Measurements from ENCODE around the gene GFOD1. TPM values are rescaled to one million over a fixed set of nuclear protein-coding genes. Genes with fewer than 3 reads are reported as not detected.
A peak's percentile ranks its signal among the peaks of the same experiment; 100 is the strongest.

The GFOD1 gene
- total and polyA plus RNA-seq, 10 of the 15 experiments (the other 5 are each of a cell fraction or from before 2014, with no cell fraction given) = 6.5 to 41.4 (median 16.0) TPM

DNA sequence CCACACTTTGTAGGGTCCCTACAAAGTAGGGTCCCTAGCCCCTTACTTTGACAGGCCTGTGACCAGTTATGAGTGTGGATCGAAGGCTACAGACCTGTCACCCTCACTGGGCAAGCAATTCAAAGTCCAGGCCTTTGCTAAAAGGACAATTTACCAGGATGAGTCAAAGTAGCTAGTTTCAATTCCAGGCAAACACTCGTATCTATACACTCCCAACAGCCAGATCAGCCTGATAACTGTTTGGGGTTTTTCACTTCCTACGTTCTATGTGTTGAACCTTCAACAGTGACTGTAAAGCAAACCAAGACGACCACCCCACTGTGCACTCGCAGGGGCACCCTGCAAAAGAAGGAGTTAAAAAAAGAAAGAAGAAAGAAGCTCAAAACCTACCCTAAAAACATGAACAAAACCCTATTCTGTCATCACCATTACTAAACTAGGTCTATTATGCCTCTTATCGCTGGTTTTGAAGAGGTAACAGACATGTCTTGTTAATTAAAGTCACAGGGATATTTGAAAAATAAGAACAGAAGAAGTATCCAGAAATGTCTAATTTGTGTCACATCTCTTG lies 3.2 kb downstream of the GFOD1 start (continued):
- TF ChIP-seq BHLHE40 (IDR thresholded peaks at IDR 0.05; ENCODE audit: borderline replicate concordance in 1 of 2, low read depth in 2 of 2, low read length in 1 of 2) (0 out of 4 replicates have a peak, but pooled peaks of 1 of the 2 experiments have one; percentile 24), RAD21 (IDR thresholded peaks at IDR 0.05; ENCODE audit: insufficient read depth, low read depth, low read length) (no peak), MTA2 (IDR thresholded peaks at IDR 0.05; ENCODE audit: low read depth) (peak; percentile 66; the same call in 1 of the 2 replicates), RCOR1 (conservative IDR thresholded peaks at IDR 0.05; ENCODE audit: low read depth, low read length) (no peak), HDGF (IDR thresholded peaks at IDR 0.05) (0 out of 2 replicates have a peak, but pooled peaks have one; percentile 43), CHD1 (IDR thresholded peaks at IDR 0.05; ENCODE audit: low read depth, low read length) (no peak), IKZF1 (conservative IDR thresholded peaks at IDR 0.05) (peak; percentile 78), POLR2AphosphoS2 (IDR thresholded peaks at IDR 0.05; ENCODE audit: low read depth, low read length) (no peak), POLR2AphosphoS5 (IDR thresholded peaks at IDR 0.05; ENCODE audit: low read length) (no peak), RB1 (IDR thresholded peaks at IDR 0.05; ENCODE audit: borderline replicate concordance) (no peak), JUNB (IDR thresholded peaks at IDR 0.05) (peak; percentile 56), SMC3 (IDR thresholded peaks at IDR 0.05; ENCODE audit: borderline replicate concordance, low read length) (no peak; the same call in 1 of the 2 replicates)
- TF ChIP-seq, protein P1, sequence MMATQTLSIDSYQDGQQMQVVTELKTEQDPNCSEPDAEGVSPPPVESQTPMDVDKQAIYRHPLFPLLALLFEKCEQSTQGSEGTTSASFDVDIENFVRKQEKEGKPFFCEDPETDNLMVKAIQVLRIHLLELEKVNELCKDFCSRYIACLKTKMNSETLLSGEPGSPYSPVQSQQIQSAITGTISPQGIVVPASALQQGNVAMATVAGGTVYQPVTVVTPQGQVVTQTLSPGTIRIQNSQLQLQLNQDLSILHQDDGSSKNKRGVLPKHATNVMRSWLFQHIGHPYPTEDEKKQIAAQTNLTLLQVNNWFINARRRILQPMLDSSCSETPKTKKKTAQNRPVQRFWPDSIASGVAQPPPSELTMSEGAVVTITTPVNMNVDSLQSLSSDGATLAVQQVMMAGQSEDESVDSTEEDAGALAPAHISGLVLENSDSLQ (IDR thresholded peaks at IDR 0.05) = no peak
- TF ChIP-seq, protein P2, sequence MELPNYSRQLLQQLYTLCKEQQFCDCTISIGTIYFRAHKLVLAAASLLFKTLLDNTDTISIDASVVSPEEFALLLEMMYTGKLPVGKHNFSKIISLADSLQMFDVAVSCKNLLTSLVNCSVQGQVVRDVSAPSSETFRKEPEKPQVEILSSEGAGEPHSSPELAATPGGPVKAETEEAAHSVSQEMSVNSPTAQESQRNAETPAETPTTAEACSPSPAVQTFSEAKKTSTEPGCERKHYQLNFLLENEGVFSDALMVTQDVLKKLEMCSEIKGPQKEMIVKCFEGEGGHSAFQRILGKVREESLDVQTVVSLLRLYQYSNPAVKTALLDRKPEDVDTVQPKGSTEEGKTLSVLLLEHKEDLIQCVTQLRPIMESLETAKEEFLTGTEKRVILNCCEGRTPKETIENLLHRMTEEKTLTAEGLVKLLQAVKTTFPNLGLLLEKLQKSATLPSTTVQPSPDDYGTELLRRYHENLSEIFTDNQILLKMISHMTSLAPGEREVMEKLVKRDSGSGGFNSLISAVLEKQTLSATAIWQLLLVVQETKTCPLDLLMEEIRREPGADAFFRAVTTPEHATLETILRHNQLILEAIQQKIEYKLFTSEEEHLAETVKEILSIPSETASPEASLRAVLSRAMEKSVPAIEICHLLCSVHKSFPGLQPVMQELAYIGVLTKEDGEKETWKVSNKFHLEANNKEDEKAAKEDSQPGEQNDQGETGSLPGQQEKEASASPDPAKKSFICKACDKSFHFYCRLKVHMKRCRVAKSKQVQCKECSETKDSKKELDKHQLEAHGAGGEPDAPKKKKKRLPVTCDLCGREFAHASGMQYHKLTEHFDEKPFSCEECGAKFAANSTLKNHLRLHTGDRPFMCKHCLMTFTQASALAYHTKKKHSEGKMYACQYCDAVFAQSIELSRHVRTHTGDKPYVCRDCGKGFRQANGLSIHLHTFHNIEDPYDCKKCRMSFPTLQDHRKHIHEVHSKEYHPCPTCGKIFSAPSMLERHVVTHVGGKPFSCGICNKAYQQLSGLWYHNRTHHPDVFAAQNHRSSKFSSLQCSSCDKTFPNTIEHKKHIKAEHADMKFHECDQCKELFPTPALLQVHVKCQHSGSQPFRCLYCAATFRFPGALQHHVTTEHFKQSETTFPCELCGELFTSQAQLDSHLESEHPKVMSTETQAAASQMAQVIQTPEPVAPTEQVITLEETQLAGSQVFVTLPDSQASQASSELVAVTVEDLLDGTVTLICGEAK (IDR thresholded peaks at IDR 0.05; ENCODE audit: borderline replicate concordance) = no peak
- TF ChIP-seq, protein P3, sequence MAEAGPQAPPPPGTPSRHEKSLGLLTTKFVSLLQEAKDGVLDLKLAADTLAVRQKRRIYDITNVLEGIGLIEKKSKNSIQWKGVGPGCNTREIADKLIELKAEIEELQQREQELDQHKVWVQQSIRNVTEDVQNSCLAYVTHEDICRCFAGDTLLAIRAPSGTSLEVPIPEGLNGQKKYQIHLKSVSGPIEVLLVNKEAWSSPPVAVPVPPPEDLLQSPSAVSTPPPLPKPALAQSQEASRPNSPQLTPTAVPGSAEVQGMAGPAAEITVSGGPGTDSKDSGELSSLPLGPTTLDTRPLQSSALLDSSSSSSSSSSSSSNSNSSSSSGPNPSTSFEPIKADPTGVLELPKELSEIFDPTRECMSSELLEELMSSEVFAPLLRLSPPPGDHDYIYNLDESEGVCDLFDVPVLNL (IDR thresholded peaks at IDR 0.05; ENCODE audit: low read depth, low read length) = no peak
- TF ChIP-seq, protein P4, sequence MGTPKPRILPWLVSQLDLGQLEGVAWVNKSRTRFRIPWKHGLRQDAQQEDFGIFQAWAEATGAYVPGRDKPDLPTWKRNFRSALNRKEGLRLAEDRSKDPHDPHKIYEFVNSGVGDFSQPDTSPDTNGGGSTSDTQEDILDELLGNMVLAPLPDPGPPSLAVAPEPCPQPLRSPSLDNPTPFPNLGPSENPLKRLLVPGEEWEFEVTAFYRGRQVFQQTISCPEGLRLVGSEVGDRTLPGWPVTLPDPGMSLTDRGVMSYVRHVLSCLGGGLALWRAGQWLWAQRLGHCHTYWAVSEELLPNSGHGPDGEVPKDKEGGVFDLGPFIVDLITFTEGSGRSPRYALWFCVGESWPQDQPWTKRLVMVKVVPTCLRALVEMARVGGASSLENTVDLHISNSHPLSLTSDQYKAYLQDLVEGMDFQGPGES (IDR thresholded peaks at IDR 0.05) = no peak
- TF ChIP-seq, protein P5, sequence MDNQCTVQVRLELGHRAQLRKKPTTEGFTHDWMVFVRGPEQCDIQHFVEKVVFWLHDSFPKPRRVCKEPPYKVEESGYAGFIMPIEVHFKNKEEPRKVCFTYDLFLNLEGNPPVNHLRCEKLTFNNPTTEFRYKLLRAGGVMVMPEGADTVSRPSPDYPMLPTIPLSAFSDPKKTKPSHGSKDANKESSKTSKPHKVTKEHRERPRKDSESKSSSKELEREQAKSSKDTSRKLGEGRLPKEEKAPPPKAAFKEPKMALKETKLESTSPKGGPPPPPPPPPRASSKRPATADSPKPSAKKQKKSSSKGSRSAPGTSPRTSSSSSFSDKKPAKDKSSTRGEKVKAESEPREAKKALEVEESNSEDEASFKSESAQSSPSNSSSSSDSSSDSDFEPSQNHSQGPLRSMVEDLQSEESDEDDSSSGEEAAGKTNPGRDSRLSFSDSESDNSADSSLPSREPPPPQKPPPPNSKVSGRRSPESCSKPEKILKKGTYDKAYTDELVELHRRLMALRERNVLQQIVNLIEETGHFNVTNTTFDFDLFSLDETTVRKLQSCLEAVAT (IDR thresholded peaks at IDR 0.05) = peak; percentile 74
- TF ChIP-seq, protein P6, sequence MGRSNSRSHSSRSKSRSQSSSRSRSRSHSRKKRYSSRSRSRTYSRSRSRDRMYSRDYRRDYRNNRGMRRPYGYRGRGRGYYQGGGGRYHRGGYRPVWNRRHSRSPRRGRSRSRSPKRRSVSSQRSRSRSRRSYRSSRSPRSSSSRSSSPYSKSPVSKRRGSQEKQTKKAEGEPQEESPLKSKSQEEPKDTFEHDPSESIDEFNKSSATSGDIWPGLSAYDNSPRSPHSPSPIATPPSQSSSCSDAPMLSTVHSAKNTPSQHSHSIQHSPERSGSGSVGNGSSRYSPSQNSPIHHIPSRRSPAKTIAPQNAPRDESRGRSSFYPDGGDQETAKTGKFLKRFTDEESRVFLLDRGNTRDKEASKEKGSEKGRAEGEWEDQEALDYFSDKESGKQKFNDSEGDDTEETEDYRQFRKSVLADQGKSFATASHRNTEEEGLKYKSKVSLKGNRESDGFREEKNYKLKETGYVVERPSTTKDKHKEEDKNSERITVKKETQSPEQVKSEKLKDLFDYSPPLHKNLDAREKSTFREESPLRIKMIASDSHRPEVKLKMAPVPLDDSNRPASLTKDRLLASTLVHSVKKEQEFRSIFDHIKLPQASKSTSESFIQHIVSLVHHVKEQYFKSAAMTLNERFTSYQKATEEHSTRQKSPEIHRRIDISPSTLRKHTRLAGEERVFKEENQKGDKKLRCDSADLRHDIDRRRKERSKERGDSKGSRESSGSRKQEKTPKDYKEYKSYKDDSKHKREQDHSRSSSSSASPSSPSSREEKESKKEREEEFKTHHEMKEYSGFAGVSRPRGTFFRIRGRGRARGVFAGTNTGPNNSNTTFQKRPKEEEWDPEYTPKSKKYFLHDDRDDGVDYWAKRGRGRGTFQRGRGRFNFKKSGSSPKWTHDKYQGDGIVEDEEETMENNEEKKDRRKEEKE (IDR thresholded peaks at IDR 0.05) = no peak

Data from GM12878 (cell line).